ENCODE data around the gene ITGAD.
"Not testable (repeated sequence)": the region's sequence is repeated elsewhere in the genome, so short reads cannot be mapped to it uniquely, and the experiment has no call there.

Gene ITGAD

GRCh38 chr16:31403590-31404352 is 10.6 kb downstream of the ITGAD start:
- no peak for DNase-seq

DNA sequence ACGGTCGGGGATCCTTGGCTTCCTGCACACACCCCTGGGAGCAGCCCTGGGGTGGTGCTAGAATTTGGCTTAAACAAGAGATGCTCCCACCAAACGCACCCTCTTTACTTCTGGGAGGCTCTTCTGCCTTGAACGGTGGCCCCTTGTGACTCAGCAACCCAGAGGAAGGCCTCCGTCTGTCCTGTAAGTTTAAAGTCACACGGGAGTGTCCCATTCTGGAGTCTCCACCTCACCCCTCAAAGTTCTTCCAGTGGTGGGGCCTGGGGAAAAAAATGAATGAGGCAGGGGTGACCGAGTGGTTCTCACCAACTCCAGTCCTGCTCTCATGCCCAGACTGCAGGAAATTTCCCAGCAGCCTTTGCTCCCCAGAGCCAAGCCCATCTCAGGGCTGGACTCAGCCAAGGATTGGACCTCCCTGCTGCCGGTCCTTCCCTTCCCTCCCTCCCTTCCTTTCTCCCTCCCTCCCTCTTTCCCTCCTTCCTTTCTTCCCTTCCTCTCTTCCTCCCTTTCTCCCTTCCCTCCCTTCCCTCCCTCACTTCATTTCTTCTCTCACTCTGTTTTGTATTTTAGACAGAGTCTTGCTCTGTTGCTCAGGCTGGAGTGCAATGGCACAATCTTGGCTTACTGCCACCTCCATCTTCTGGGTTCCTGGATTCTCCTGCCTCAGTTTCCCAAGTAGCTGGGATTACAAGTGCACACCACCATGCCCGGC is 11.4 kb downstream of the ITGAD start:
- DNase-seq: no peak

DNA sequence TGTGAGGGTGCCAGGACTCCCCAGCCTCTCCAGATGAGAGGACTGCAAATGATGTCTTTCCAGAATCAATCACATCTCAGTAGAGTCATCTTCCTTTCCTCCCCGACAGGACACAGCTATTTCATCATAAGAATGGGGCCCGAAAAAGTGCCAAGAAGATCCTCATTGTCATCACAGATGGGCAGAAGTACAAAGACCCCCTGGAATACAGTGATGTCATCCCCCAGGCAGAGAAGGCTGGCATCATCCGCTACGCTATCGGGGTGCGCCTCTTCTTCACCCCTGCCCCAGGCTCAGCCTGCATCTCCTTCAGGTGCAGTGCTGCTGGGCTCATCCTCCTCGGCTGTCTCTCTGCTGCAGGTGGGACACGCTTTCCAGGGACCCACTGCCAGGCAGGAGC is 14.3 kb downstream of the ITGAD start:
- no peak for DNase-seq

DNA sequence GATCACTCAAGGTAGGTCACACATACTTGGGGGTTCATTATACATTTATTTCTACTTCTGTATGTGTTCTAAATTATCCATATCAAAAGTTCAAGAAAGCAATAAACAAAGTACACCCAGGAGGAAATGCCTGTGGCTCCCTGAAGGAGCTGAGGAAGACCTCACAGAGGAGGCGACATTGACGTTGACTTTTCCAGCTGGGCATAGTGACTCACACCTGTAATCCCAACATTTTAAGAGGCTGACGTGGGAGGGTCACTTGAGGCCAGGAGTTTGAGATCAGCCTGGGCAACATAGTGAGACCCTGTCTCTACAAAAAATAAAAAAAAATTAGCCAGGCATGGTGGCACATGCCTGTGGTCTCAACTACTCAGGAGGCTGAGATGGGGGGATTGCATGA is 16.3 kb downstream of the ITGAD start:
- DNase-seq: no peak

GRCh38 chr16:31410082-31410481 is 16.9 kb downstream of the ITGAD start:
- DNase-seq: no peak

DNA sequence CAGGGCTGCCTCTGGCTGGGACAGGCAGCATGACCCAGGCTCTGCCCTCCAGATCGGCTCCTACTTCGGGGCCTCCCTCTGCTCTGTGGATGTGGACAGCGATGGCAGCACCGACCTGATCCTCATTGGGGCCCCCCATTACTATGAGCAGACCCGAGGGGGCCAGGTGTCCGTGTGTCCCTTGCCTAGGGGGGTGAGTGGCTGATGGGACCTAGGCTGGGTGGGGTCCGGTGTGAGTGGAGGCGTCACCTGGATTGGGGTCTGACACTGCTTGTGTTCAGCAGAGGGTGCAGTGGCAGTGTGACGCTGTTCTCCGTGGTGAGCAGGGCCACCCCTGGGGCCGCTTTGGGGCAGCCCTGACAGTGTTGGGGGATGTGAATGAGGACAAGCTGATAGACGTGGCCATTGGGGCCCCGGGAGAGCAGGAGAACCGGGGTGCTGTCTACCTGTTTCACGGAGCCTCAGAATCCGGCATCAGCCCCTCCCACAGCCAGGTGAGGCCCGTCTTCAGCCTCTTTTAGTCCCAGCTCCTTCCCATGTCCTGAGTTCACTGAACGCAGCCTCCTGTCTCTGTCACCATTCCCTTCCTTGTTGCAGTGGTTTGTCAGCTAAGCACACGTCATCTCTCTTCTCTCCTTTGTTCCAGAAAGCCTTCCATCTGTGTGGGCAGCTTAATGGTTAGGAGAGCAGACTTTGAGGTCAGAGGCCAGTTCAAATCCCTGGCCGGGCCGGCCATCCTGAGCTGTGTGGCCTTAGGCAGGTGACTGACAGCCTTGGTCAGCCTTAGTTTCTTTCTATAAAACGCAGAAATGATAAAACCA is 18.1 kb downstream of the ITGAD start:
- no peak for DNase-seq

DNA sequence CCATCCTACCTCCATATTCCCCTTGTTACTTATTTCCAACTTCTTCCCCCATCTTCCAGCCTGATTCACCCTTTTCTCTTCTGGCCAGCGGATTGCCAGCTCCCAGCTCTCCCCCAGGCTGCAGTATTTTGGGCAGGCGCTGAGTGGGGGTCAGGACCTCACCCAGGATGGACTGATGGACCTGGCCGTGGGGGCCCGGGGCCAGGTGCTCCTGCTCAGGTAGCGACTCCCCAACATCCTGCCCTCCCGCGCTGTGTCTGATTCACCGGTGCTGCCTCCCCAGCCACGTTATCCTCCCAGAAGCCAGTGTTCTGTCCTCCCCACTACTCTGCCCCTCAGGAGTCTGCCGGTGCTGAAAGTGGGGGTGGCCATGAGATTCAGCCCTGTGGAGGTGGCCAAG is 19.6 kb downstream of the ITGAD start:
- DNase-seq: no peak

GRCh38 chr16:31413381-31413780 is 20.2 kb downstream of the ITGAD start:
- DNase-seq: no peak

DNA sequence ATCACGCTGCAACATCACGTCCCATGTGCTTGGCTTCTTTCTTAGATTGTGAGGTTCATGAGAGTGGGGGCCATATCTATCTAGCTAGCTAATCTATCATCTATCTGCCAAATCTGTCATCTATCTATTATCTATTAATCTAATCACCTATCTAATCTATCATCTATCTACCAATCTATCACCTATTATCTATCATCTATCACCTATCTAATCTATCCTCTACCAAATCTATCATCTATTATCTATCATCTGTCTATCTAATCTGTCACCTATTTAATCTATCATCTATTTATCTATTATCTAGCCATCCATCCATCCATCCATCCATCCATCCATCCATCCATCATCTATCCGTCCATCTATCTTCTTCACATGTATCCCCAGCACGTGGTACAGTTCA is 20.8 kb downstream of the ITGAD start:
- DNase-seq: no peak

DNA sequence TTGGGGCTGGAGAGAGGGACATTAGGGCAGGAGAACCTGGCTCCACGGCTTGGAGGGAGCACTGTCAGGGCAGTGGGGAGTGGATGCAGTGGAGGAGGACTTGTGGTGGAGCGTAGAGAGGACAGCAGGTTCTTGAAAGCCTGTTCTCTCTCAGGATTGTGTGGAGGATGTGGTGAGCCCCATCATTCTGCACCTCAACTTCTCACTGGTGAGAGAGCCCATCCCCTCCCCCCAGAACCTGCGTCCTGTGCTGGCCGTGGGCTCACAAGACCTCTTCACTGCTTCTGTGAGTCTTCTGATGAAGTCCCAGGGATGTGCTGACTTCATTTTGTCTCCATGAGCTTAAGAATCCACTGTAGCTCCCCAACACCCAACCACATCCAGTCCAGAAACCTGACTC is 21.6 kb downstream of the ITGAD start:
- no peak for DNase-seq

DNA sequence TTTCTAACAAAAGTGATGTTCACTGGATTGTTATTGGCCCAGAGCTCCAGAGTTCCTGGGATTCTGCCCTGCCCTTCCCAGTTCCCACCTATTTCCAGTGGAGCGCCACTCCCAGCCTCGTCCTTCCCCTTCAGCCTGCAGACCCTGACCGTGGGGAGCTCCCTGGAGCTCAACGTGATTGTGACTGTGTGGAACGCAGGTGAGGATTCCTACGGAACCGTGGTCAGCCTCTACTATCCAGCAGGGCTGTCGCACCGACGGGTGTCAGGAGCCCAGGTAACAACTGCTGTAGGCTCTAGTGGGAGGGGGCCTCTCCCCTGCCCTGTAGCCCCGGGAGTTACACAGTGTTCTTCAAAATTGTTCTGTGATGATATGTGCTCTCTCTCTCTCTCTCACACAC is 23.2 kb downstream of the ITGAD start:
- no peak for DNase-seq

DNA sequence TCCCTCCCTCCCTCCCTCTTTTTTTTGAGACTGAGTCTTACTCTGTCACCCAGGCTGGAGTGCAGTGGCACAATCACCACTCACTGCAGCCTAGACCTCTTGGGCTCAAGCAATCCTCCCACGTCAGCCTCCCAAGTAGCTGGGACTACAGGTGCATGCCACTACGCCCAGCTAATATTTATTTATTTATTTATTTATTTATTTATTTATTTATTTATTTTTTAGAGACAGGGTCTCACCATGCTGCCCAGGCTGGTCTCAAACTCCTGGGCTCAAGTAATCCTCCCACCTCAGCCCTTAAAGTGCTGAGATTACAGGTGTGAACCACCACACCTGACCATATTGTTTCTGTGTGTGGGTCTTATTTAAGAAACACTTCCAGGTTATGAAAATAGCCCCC is 23.9 kb downstream of the ITGAD start:
- DNase-seq: not testable (repeated sequence)

- DNase-seq: no peak
These were observed 24.8 kb downstream of the ITGAD start for GRCh38 chr16:31417916-31418315.

GRCh38 chr16:31420037-31420436 is 26.9 kb downstream of the ITGAD start:
- no peak for DNase-seq

DNA sequence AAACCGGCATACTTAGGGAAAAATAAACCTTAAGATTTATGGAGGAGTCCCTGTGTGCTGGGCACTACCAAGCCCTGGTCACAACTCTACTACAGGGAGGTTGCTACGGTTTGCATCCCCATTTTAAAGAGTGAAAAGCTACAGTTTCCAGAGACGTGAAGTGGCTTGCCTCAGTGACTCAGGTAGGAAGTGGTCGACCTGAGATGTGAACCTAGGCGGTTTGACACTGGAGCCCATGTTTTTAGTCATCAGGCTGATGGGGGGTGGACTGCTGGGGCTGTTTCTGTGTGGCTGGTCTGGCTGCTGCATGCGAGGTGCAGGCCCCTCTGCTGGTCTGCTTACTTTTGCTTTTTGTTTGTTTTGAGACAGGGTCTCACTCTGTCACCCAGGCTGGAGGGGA is 28.5 kb downstream of the ITGAD start:
- no peak for DNase-seq

- DNase-seq: no peak
These were observed 30.1 kb downstream of the ITGAD start for GRCh38 chr16:31423241-31423640.

DNA sequence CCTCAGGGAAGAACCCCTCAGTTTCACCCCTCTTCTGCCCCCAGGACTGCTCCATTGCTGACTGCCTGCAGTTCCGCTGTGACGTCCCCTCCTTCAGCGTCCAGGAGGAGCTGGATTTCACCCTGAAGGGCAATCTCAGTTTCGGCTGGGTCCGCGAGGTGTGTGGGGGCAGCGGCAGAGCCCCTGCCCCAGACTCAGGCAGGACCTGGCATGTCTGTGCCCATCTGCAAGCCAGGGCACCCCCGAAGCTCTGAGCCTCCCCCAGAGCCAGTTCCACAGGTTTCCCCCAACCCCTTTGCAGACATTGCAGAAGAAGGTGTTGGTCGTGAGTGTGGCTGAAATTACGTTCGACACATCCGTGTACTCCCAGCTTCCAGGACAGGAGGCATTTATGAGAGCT is 30.7 kb downstream of the ITGAD start:
- no peak for DNase-seq

GRCh38 chr16:31427441-31428278 is 34.5 kb downstream of the ITGAD start:
- peak; percentile 68 for DNase-seq

- no peak for DNase-seq
These were observed 35.1 kb downstream of the ITGAD start, which contains the start of gene COX6A2 for GRCh38 chr16:31428279-31428597. Gene COX6A2, minus strand, starts transcription at chr16:31428360. Its CDS starts 35 bp downstream, at chr16:31428325.

GRCh38 chr16:31428638-31429247 is 35.6 kb downstream of the ITGAD start:
- no peak for DNase-seq

GRCh38 chr16:31429314-31429713 is 36.2 kb downstream of the ITGAD start:
- DNase-seq: no peak

GRCh38 chr16:31429796-31430195 is 36.7 kb downstream of the ITGAD start:
- no peak for DNase-seq
